Neural cell (in vitro differentiated cells): ENCODE measurements around the gene RND2.

Experiments used
- EP300 ChIP-seq: fragments of 450-650 bp; conservative IDR thresholded peaks from 2 replicates; pipeline ENCODE4 v1.6.1; 2014; ENCODE audit warnings: antibody characterized with exemption, mild to moderate bottlenecking, moderate library complexity; ENCODE audit not compliant: poor library complexity, severe bottlenecking
- EZH2 ChIP-seq: fragments of 200-600, 300-800 bp; shearing (Covaris generic), sonication (generic); IDR thresholded peaks from 2 replicates; pipeline ENCODE4 v1.6.1; 2014; ENCODE audit warnings: antibody characterized with exemption, low read length, borderline replicate concordance, mild to moderate bottlenecking; ENCODE audit not compliant: insufficient read depth, poor library complexity, severe bottlenecking
- MXI1 ChIP-seq: fragments of 450-650 bp; conservative IDR thresholded peaks from 2 replicates; pipeline ENCODE4 v1.6.1; 2014; ENCODE audit warnings: antibody characterized with exemption, mild to moderate bottlenecking; ENCODE audit not compliant: poor library complexity, severe bottlenecking
- POLR2AphosphoS5 ChIP-seq: IDR thresholded peaks from 2 replicates; pipeline ENCODE4 v1.6.1; 2012
- TF ChIP-seq, protein P1 (sequence below): fragments of 450-650 bp; IDR thresholded peaks from 2 replicates; pipeline ENCODE4 v1.5.1; 2014; ENCODE audit warnings: antibody characterized with exemption, mild to moderate bottlenecking, moderate library complexity; ENCODE audit not compliant: poor library complexity, severe bottlenecking
- TF ChIP-seq, protein P2 (sequence below): IDR thresholded peaks from 2 replicates; pipeline ENCODE4 v1.6.1; 2012; ENCODE audit warnings: borderline replicate concordance

DNA sequence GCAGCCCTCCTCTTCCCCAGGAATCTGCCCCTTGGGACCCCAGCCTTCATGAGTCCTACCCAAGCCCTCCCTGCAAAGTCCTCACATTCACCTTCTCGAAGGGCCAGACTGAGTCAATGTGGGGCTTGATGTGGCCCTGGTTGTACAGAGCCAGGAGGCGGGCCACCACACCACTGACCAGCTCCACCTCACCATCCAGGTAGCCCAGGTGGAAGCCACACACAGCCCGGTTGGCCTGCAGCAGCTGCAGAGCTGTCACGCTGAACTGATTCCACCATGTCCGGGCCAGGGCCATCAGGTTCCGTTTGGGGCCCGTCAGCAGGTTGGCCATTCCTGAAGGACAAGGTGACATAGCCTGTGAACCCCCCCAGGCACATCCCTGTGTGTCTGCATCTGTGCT is 8.8 kb upstream of the RND2 start:
- TF ChIP-seq, protein P1, sequence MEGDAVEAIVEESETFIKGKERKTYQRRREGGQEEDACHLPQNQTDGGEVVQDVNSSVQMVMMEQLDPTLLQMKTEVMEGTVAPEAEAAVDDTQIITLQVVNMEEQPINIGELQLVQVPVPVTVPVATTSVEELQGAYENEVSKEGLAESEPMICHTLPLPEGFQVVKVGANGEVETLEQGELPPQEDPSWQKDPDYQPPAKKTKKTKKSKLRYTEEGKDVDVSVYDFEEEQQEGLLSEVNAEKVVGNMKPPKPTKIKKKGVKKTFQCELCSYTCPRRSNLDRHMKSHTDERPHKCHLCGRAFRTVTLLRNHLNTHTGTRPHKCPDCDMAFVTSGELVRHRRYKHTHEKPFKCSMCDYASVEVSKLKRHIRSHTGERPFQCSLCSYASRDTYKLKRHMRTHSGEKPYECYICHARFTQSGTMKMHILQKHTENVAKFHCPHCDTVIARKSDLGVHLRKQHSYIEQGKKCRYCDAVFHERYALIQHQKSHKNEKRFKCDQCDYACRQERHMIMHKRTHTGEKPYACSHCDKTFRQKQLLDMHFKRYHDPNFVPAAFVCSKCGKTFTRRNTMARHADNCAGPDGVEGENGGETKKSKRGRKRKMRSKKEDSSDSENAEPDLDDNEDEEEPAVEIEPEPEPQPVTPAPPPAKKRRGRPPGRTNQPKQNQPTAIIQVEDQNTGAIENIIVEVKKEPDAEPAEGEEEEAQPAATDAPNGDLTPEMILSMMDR: no peak
- TF ChIP-seq, protein P2, sequence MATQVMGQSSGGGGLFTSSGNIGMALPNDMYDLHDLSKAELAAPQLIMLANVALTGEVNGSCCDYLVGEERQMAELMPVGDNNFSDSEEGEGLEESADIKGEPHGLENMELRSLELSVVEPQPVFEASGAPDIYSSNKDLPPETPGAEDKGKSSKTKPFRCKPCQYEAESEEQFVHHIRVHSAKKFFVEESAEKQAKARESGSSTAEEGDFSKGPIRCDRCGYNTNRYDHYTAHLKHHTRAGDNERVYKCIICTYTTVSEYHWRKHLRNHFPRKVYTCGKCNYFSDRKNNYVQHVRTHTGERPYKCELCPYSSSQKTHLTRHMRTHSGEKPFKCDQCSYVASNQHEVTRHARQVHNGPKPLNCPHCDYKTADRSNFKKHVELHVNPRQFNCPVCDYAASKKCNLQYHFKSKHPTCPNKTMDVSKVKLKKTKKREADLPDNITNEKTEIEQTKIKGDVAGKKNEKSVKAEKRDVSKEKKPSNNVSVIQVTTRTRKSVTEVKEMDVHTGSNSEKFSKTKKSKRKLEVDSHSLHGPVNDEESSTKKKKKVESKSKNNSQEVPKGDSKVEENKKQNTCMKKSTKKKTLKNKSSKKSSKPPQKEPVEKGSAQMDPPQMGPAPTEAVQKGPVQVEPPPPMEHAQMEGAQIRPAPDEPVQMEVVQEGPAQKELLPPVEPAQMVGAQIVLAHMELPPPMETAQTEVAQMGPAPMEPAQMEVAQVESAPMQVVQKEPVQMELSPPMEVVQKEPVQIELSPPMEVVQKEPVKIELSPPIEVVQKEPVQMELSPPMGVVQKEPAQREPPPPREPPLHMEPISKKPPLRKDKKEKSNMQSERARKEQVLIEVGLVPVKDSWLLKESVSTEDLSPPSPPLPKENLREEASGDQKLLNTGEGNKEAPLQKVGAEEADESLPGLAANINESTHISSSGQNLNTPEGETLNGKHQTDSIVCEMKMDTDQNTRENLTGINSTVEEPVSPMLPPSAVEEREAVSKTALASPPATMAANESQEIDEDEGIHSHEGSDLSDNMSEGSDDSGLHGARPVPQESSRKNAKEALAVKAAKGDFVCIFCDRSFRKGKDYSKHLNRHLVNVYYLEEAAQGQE: no peak
- no peak for TF ChIP-seq EZH2
- TF ChIP-seq EP300: no peak
- no peak for TF ChIP-seq POLR2AphosphoS5
- no peak for TF ChIP-seq MXI1
